Mammary epithelial cell (primary cell): ENCODE measurements around the gene ERN1.

ENCODE experiments used
- CTCF ChIP-seq, 2 donors: IDR thresholded peaks in 1 of 2; conservative IDR thresholded peaks in 1 of 2; 2 replicates each; pipeline ENCODE4 v1.5.1; 2011 to 2012; ENCODE audit warnings: inconsistent platforms in 2 of 2, low read length in 2 of 2, mild to moderate bottlenecking in 2 of 2, control low read depth in 1 of 2, low read depth in 1 of 2; ENCODE audit not compliant: insufficient read depth in 1 of 2; ENCODE audit errors: extremely low read depth in 1 of 2
- EZH2 ChIP-seq: IDR thresholded peaks from 2 replicates; pipeline ENCODE4 v1.6.1; 2012; ENCODE audit warnings: low read length, inconsistent platforms, borderline replicate concordance

- no peak for TF ChIP-seq EZH2
- no peak for TF ChIP-seq CTCF (conservative IDR thresholded peaks at IDR 0.05 in 1 of 2, IDR thresholded peaks at IDR 0.05 in 1 of 2; ENCODE audit: extremely low read depth in 1 of 2, insufficient read depth in 1 of 2, low read depth in 1 of 2, low read length in 2 of 2)
Measured at GRCh38 chr17:64041912-64042311, 88.0 kb downstream of the ERN1 start.
